ENCODE data around the gene ZNF420.

ZNF420 gene

GRCh38 chr19:37160153-37160552 is 81.9 kb downstream of the ZNF420 start:
- no peak for DNase-seq

DNA sequence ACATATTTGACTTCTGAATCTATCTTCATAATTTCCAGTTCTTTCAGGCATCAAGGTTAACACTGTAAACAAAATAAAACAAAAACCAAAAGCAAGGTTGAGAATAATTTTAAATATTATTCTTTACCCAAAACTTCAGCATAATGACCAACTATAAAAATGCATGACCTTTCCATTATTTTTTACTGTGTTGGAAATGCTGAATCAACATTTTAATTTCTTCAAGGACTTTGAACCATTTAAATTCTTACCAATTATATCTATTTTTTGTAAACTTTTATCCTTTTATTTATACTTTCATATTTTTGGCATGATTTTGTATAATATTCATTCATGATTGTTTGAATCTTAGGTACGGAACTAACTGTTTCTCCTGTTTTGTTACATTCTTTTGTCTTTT is 87.4 kb downstream of the ZNF420 start:
- no peak for DNase-seq

DNA sequence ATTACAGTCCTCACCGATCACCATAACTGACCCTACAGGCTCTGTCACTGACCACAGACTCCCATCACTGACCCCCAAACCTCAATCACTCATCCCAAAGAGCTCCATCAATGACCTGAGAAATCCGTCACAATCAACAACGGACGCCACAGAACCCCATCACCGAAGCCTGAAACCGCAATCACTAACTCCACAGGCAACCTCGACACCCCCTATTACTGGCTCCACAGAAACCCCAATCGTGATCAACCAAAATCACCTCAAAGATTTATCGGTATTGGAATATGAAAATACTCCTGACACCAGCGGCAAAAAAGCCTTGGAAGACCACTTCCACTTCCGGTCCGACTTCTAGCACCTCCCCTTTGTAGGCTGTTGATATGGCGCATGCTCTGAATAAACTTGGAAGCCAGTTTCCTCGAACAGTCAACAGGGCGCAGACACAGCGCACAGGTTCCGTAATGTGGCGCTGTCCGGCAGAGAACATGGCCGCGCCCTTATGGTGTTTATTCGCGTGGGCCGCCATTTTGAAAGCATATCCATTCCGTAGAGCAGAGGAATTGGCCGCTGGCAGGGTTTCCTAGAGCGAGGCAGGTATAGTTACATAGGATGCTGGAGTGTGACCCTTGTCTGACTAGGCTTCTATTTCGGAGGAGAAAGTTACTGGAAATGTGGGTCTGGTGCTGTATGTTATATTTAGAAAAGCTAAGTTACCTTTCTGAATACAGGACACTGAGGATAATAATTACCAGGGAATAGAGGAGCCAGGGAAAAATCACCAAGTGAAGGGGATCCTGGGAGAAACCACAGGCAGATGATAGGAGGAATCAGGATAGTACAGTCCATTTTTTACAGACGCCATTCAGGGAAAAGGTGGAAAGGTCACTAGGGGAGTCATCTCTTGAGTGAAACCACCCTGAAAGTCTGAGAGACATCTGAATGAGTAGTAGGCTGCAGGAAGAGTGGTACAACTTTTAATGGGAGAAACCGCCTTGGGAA is 94.4 kb downstream of the ZNF420 start, which contains the start of gene ZNF585A:
Gene ZNF585A, minus strand, starts transcription at position 328 of the 999 bp plus-strand sequence. CDS start 2,785 bp downstream, outside the sequence.
- peak; percentile 76 to 78 for DNase-seq

All from stimulated activated CD4-positive, alpha-beta T cell treated with anti-CD3 and anti-CD28 coated beads, Interleukin-2, amount 100 ng/mL, for 48 hours (primary cell).